ENCODE data around the gene FAM13A.

DNA sequence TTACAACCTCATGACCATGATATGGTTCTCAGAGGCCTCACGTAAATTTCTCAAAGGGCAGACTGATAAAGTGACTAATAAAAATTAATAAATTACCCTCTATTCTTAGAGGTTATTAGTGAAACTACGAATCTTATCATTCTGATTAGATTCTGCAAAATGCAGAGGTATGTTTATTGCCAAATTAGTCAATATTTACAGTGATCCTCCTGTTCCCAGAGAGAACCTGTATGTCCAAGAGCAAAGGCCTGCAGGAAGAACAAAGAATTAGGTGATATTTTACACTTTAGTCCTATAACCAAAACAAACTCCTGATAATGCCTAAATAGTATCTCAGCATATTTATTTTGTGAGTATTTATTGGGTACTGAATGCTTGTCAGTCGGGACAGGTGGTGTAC, 58.1 kb downstream of the FAM13A start:
- TF ChIP-seq POLR2A (IDR thresholded peaks at IDR 0.05), result no peak
- TF ChIP-seq CTCF (IDR thresholded peaks at IDR 0.05), result no peak

All from prostate gland (tissue), 2 donors.